Islet precursor cell (in vitro differentiated cells): ENCODE measurements around the gene TRPM4.

ENCODE experiments used
- DNase-seq: peaks from one replicate; pipeline ENCODE4 v3.0.0-alpha.2; 2018

The TRPM4 gene

GRCh38 chr19:49243129-49243528 is 85.5 kb downstream of the TRPM4 start:
- no peak for DNase-seq

- DNase-seq = peak; percentile 37
Measured at GRCh38 chr19:49243726-49244125, 86.1 kb downstream of the TRPM4 start.

DNA sequence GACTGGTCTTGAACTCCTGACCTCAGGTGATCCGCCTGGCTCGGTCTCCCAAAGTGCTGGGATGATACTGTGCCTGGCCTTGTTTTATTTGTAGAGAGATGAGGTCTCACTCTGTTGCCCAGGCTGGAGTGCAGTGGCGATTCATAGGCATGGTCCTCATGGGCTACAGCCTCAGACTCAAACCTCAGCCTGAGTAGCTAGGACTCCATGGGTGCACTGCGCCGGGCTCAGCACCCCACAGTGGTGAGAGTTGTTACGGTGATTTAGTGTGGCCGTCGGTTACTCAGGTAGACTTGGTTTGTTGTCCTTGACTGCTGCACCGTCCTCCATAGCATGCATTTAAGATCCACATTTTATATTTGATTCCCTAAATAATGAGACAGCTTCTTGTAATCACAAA is 86.7 kb downstream of the TRPM4 start:
- DNase-seq = peak; percentile 38

DNA sequence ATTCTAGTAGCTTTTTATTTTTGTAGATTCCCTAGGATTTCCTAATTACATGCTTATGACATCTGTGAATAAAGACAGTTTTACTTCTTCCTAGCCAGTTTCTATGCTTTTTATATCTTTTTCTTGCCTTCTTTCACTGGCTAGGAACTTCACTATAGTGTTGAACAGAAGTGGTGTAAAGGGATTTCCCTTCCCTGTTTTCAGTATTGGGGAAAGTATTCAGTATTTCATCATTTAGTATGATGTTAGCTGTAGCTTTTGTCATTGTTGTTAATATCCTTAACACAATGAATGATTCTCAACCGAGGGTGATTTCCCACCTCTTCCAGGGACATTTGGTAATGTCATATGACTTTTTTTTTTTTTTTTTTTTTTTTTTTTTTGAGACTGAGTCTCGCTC is 90.1 kb downstream of the TRPM4 start:
- no peak for DNase-seq

DNA sequence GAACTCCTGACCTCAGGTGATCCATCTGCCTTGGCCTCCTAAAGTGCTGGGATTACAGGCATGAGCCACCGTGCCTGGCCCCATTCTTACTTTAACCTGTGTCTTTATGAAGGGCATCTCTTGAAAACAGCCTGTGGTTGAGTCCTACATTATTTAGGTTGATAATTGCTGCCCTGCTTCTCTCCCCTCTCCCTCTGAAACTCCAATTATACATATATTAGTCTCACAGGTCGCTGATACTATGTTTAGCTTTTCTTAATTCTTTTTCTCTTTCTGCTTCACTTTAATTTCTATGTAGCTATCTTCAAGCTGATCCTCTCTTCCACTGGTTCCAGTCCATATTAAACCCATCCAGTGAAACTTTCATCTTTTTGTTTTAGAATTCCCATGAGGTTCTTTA is 92.3 kb downstream of the TRPM4 start:
- DNase-seq = no peak

GRCh38 chr19:49255674-49256073 is 98.1 kb downstream of the TRPM4 start:
- no peak for DNase-seq

- no peak for DNase-seq
Measured at GRCh38 chr19:49256691-49257090, 99.1 kb downstream of the TRPM4 start.
